COR-L47 (cell line): ENCODE data around the gene SCAPER.
"Not testable (repeated sequence)": the region's sequence is repeated elsewhere in the genome, so short reads cannot be mapped to it uniquely, and the experiment has no call there.

ENCODE experiments used
- DNase-seq: peaks from one replicate; lab custom pipeline; 2025; lab: John Stamatoyannopoulos, UW

SCAPER gene

GRCh38 chr15:76480267-76480666 lies 424.9 kb downstream of the SCAPER start:
- no peak for DNase-seq

- no peak for DNase-seq
Measured at GRCh38 chr15:76470691-76471090, 434.4 kb downstream of the SCAPER start.

GRCh38 chr15:76468722-76469121 lies 436.4 kb downstream of the SCAPER start:
- DNase-seq = no peak

- no peak for DNase-seq
Measured at GRCh38 chr15:76467136-76467535, 438.0 kb downstream of the SCAPER start.

GRCh38 chr15:76465728-76466127 lies 439.4 kb downstream of the SCAPER start:
- no peak for DNase-seq

GRCh38 chr15:76464247-76464646 lies 440.9 kb downstream of the SCAPER start:
- no peak for DNase-seq

GRCh38 chr15:76460871-76461270 lies 444.3 kb downstream of the SCAPER start:
- no peak for DNase-seq

GRCh38 chr15:76460347-76460746 lies 444.8 kb downstream of the SCAPER start:
- no peak for DNase-seq

- DNase-seq = no peak
Measured at GRCh38 chr15:76451540-76451939, 453.6 kb downstream of the SCAPER start.

GRCh38 chr15:76449455-76449854 lies 455.7 kb downstream of the SCAPER start:
- DNase-seq = no peak

GRCh38 chr15:76448755-76449154 lies 456.4 kb downstream of the SCAPER start:
- DNase-seq = no peak

GRCh38 chr15:76447728-76448441 lies 457.3 kb downstream of the SCAPER start:
- no peak for DNase-seq

GRCh38 chr15:76440441-76440840 lies 464.7 kb downstream of the SCAPER start:
- DNase-seq = no peak

- DNase-seq = no peak
Measured at GRCh38 chr15:76439542-76439941, 465.6 kb downstream of the SCAPER start.

GRCh38 chr15:76433798-76434400 lies 471.2 kb downstream of the SCAPER start:
- no peak for DNase-seq

- not testable (repeated sequence) for DNase-seq
Measured at GRCh38 chr15:76433036-76433435, 472.1 kb downstream of the SCAPER start.

- DNase-seq = no peak
Measured at GRCh38 chr15:76432604-76433003, 472.5 kb downstream of the SCAPER start.

GRCh38 chr15:76431971-76432370 lies 473.2 kb downstream of the SCAPER start:
- no peak for DNase-seq

GRCh38 chr15:76430711-76431110 lies 474.4 kb downstream of the SCAPER start:
- not testable (repeated sequence) for DNase-seq

- DNase-seq = no peak
Measured at GRCh38 chr15:76429661-76430060, 475.5 kb downstream of the SCAPER start.

- DNase-seq = no peak
Measured at GRCh38 chr15:76426941-76427340, 478.2 kb downstream of the SCAPER start.

- no peak for DNase-seq
Measured at GRCh38 chr15:76418352-76419140, 486.6 kb downstream of the SCAPER start.

GRCh38 chr15:76401285-76401684 lies 503.9 kb downstream of the SCAPER start:
- DNase-seq = no peak
